ENCODE results near the gene ENPP5. TPM values are rescaled to one million over a fixed set of nuclear protein-coding genes. Genes with fewer than 3 reads are reported as not detected.
A peak's percentile ranks its signal among the peaks of the same experiment; 100 is the strongest.

ENPP5 gene, protein sequence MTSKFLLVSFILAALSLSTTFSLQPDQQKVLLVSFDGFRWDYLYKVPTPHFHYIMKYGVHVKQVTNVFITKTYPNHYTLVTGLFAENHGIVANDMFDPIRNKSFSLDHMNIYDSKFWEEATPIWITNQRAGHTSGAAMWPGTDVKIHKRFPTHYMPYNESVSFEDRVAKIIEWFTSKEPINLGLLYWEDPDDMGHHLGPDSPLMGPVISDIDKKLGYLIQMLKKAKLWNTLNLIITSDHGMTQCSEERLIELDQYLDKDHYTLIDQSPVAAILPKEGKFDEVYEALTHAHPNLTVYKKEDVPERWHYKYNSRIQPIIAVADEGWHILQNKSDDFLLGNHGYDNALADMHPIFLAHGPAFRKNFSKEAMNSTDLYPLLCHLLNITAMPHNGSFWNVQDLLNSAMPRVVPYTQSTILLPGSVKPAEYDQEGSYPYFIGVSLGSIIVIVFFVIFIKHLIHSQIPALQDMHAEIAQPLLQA
- polyA plus RNA-seq (2013, experiment 1 of 2; ENCODE audit: insufficient read length): 0.05 TPM
- polyA plus RNA-seq (2013, experiment 2 of 2; ENCODE audit: insufficient read length): 0.09 TPM

DNA sequence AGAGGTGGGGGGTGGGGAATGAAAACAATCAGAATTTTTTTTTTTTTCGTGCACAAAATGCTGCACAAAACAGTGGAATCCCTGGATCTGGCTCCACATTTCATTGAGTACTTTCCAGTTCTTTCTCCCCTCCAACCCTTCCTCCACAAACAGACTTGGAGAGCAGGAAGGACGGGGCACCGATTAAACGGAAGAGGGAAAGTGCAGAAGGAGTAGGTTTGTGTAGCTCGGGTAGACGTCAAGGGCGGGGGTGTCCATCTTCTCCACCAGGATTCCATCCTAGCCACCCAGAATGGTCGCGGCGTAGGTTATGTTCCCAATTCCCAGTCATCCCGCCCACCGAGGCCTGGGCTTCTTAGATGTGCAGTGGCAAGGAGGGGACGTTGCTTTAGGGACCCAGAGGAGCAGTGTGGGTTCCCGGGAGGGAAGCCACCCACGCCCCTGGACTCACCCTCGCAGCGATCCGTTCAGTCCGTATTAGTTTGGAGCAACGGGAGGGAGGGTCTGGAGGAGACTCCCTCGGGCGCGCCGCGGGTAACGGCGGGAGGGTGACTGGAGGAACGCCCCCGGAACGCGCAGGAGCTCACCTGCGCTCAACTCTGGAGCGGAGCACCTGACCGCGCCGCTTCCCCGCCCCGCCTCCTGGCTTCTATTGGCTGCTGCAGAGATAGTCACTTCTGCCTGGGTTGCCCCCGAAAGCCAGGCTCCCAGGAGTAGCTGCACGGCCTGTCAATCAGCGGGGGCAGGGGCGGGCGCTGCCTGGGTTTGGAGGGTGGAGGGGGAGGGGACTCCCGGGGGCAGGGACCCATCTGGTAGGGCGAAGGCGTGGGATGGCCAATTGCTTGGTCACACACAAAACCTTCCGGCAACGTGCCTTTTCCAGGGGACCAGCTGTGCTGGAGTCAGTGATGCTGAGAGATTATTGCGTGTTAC lies at the start of gene ENPP5:
ENPP5 (minus strand) TSS at position 624 of the 933 bp plus-strand sequence. CDS start 2,718 bp downstream, outside the sequence.
- peak; percentile 10 for DNase-seq

DNA sequence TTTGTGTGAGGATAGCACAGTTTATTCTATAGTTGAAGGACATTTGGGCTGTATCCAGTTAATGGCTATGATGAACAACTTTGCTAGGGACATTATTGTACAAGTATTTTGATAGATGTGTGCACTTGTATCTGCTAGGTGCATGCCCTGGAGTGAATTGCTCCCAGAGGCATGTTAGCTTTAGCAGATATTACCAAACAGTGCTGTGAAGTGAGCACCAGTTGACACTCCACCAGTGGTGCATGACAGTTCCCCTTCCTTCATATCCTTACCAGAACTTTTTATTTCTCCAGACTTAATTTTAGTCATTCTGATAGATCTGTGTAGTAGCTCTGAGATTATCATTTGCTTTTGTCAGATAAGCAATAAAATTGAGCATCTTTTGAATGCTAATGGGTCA lies 48.9 kb upstream of the ENPP5 start:
- DNase-seq: no peak

DNA sequence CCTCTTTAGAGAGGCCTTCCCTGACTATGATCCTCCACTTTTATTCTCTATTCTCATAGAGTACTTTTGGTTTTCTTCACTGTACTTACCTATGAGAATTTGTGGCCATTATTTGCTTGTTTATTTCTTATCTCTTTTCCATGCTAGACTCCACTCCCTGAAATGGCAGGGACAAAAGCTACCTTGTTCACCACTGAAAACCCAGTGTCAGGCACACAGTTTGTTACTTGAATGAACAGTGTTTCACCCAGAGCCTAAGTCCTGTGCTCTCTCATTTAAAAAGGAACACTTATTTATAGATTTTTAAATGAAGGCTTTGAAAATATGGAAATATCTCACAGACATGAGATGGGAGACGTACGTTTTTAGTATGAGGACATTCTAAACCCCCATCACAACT lies 47.7 kb upstream of the ENPP5 start:
- DNase-seq: no peak

DNA sequence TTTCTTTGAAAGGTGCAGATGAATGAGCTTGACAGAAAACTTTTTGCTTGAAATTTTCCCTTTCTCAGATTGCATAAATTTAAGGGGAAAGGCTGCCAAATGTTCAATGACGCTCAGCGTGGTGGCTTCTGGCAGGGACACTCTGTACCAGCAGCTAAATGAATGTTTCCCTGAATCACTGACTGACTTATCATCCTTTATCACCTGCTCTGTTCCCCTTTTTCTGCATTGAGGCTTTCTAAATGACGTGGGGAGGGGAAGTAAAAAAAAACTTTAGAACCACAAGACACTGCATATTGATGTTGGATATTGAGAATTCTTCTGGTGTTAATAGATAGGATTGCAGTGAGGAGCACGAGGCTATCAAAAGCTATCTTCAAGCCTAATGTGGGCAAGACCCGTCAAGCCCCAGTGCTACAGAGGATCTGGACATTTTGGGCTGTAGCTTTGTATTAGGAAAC lies 46.9 kb upstream of the ENPP5 start:
- no peak for DNase-seq

DNA sequence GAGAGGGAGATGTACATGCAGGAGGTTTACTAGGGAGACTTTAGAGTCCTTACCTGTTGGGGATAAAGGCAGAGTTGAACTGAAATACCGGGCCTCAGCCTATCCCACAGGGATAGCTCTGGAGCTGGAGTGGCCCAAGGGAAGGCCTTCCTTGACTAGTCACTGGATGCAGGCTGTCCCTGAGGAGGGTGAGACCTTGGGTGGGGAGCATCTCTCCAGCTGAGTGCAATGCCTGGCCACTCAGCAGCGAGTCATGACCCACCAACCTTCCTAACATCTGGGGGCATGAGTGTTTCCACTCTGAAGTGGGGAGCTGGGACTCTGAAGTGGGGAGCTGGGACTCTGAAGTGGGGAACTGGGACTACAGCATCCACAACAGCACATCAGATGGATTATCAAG lies 46.1 kb upstream of the ENPP5 start:
- no peak for DNase-seq

DNA sequence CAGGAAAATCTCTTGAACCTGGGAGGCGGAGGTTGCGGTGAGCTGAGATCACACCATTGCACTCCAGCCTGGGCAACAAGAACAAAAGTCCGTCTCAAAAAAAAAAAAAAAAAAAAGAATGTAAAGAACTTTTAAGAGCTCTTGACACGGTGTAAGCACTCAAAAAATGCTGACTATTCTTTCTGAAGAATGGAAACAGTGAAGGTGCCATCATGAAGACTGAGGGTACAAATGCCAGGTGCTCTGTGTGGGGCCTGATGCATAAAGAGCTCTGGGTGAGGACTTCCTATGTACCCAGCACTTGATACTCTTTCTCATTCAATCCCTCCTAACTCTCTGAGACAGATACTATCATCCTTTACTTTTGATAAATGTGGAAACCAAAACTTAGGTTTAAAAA lies 45.0 kb upstream of the ENPP5 start:
- DNase-seq: no peak

DNA sequence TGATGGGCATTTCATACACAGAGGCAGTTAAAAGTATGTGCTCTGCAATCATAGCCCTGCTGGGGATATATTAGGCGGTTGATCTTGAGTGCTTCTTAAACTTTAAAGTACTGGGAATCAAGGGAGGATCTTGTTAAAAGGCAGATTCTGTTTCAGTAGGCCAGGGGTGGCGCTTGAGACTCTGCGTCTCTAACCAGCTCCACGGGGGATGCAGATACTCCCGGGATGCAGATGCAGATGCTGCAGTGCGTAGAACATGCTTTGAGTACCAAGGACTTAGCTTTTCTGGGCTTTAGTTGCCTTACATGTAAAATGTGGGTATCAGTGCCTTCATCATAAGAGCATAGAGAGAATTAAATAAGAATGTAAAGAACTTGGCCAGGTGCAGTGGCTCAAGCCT lies 44.4 kb upstream of the ENPP5 start:
- DNase-seq: no peak

DNA sequence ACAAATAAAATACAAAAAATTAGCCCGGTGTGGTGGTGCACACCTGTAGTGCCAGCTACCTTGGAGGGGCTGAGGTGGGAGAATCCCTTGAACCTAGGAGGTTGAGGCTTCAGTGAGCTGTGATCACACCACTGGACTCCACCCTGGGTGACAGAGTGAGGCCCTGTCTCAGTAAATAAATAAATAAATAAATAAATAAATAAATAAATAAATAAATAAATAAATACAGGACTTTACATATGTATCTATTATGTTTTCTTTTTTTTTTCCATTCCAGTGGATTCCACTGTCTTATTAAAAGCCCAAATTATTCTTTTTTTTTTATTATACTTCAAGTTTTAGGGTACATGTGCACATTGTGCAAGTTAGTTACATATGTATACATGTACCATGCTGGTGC lies 41.1 kb upstream of the ENPP5 start:
- no peak for DNase-seq

DNA sequence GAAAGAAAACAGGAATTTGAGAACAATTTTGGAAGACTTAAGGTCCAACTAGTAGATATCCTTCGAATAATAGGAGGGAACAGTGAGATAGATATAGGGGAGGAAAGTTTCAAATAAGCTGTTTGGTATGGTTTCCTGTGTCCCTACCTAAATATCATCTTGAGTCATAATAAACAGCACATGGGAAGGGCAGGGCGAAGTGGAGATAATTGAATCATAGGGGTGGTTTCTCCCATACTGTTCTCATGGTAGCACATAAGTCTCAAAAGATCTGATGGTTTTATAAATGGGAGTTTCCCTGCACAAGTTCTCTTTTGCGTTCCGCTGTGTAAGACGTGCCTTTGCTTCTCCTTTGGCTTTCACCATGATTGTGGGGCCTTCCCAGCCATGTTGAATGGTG lies 39.5 kb upstream of the ENPP5 start:
- DNase-seq: no peak

DNA sequence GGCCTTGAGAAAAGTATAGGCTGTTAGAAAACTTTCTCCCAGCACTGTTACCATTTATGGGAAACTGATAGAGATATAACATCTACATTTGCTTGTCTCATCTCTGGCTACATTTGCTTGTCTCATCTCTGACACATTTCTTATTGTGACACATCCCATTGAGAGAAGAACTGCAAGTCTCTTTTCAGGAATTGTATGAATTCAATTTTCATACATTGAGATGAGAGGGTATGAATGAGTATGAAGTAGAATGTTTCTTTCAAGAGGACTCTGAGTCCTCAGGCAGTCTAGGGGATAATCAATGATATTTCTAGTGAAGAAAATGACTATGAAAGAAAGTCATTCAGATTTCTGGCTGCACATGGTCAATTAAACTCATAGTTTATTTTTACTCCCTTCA lies 37.5 kb upstream of the ENPP5 start:
- no peak for DNase-seq

DNA sequence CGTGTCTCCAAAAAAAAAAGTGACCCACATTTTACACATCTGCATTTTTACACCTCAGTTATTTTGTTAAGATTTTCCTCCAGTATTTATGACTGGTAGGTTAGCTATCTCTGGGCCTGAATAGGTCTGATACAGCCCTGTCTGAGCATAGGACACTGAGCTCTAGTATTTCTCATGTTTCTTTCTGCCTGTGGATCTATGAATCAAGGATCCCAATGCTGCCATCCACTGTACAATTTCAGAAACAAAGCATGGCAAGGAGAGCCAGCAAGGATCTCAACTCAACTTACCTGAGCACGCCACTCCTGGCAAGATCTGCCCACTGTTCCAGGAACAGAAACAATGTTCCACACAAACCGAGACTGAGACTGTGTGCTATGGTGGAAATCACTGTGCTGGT lies 36.4 kb upstream of the ENPP5 start:
- DNase-seq: no peak

DNA sequence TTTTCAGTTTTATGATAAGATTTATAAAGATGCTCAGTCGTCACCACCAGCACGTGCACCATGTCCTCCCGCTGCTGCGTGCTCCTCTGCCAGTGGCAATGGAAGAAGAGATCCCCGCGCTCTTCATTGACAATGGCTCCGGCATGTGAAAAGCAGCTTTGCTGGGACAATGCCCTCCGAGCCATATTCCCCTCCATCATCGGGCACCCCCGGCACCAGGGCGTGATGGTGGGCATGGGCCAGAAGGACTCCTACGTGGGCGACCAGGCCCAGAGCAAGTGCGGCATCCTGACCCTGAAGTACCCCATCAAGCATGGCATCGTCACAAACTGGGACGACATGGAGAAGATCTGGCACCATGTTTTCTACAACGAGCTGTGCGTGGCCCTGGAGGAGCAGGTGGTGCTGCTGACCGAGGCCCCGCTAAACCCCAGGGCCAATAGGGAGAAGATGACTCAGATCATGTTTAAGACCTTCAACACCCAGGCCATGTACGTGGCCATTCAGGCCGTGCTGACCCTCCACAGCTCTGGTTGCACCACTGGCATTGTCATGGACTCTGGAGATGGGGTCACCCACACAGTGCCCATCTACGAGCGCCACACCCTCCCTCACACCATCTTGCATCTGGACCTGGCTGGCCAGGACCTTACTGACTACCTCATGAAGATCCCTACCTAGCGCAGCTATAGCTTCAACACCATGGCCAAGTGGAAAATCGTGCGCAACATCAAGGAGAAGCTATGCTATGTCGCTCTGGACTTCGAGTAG lies 34.3 kb upstream of the ENPP5 start:
- DNase-seq: no peak

DNA sequence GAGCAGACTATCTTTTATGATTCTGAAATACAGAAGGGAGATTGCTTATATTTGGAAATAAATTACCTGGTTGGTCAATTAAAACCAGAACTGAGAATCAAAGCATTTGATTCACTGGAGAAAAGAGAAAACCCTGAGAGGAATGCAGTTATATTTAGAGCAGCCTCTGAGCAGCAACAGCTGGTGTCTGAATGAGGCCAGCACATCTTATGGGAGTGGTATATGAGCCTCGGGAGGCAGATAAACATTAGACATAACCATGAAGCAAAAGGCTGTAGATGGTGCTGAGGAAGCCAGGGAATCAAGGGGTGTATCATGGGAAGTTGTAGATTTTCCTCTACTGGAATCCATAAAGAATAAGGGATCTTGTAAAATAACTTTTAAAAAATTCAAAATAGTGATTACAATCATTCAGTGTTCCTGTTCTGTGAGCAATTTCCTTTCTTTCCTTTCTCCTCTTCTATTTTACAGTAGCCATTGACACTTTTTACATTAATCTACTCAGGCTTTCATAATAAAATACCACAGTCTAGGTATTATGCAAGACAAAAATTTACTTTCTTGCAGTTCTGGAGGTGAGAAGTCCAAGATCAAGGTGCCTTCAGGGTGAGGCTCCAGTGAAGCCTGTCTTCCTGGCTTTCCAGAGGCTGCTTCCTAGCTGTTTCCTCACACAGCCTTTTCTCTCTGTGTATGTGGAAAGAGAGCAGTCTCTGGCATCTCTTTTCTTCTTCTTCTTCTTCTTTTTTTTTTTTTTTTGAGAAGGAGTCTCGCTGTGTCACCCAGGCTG lies 32.8 kb upstream of the ENPP5 start:
- no peak for DNase-seq

DNA sequence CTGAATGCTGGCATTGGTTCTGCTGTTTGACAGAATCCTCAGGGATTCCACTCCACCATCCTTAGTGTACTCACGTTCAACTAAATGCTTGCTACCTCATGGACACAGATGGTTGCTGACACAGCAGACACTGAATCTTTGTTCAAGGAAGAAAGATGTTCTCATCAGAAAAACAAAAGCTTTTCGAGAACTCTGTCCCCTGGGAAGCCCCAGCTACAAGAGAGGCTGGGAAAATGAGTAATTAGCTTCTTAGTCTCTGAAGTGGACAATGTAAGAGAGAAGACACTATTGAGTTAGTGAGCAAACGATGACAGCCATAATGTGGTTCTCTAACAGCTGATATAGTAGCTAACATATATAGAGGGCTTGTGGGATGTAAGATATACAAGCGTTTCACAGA lies 30.9 kb upstream of the ENPP5 start:
- DNase-seq: no peak

DNA sequence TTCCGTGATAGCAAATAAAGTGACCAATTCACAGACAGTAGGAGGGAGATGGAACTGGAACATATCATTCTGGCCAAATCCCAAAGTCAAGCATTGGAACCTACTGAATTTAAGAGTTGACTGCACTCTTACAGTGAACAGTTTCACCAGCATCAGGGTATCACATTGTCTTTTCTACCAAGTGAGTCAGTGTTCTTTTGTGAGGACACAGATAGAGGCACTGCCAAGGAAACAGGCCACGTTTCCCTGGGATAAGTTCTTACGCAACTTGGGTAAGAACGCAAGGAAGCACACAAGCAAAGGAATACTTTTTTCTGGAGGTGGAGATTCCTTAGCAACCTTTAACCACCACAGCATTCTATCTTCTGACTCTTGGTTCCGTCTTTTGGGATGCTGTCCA lies 28.6 kb upstream of the ENPP5 start:
- DNase-seq: no peak

DNA sequence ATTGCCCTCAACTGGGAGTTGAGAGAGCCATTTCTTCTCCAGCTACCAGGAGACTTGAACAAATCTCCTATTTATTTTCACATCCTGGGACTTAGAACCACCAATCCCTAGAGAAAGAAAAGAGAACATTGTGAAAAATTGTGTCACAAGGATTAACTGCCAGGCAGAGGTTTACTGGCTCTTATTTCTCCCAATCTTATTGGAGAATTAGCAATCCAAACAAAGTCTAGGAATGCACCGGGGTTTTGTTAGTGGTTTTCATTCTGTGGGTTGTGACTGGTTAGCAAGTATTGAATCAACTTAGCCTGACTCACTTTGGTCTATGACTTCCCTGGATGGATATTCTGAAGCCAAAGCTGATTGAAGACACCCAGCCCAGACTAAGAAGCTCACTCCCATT lies 21.2 kb upstream of the ENPP5 start:
- DNase-seq: peak; percentile 90

DNA sequence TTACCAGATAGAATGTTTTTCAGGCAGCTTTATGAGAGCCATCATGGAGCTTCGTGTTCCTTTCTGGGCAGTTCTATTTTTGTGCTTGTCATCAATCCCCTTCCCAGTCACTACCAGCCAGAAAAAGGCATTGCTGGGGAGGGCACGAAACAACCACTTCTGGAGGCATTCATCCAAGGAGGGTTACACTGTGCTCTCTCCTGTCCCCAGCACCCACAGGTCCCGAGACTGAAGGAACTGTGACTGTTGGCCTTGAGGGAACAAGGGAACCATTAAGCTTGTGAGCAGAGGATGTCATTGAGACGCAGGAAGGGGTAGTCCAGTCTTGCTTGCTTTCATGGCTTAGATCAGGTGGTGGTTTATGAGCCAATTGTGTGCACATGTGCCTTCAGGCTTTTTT lies 20.1 kb upstream of the ENPP5 start:
- no peak for DNase-seq

DNA sequence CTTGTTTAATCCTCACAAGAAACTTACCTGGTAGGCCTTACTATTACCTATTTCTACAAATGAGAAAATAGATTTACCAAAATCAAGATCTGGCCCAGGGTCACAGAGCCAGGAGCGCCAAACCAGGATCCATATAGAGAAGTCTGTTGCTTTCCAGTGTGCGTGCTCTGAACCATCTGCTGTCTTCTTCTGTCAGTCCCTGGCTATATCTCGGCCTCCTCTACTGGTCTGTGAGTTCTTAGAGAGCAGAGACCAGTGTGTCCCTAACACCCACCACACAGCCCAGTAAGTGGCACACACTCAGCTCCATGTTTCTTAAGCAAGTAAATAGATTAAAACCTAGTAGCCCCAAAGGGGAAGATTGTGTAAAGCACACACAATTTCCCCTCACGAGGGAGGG lies 18.9 kb upstream of the ENPP5 start:
- no peak for DNase-seq

DNA sequence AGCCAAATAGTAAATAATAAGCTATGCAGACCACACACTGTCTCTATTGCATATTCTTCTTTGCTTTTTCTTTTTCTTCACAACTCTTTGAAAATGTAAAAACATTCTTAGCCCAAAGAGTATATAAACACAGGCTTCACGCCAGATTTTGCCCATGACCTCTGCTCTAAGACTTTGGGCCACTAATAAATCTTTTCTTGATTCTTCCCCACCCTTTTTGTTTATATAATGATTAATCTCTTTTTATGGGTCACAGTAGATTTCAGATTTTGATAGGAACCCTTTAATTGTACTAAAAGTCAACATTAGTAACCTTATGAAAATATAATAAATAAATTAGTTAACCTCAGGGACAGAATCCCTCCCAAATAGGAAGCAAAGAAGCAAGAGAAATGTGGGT lies 15.8 kb upstream of the ENPP5 start:
- no peak for DNase-seq

DNA sequence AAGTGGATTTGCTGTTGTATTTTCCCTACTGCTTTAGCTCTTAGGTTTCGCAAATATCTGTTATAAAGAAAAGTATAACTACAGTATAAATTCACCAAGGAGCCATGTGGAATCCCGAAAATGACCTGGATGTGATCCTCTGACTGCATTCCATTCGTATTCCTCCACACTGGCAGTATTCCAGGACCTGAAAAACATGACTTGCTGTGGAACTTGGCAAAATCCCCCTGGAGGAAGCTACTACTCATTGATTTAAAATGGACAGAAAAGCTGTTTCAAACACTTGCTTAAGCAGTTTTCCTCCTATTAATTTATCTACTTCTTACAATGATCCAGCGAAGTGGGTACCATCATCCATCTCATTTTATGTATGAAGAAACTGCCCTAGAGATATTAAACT lies 13.3 kb upstream of the ENPP5 start:
- peak; percentile 96 for DNase-seq

DNA sequence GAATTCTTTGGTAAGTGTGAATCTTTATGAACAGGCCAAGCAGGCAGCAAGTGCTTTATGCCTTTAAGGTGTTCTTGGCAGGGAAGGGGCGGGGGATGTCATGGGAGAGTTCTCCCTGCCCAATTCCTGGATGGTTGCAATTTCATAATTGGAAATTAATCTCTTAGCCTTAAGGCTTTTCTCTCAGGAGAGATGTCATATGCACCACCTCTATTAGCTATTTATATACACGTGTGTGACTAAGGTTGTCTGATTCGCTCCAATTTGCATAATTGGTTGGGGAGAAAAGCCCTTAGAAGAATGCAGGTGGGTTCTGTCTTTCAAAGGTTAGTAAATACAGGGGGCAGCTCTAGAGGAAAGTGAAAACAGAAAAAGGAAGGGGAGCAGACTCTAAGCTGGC lies 5.2 kb upstream of the ENPP5 start:
- DNase-seq: no peak

DNA sequence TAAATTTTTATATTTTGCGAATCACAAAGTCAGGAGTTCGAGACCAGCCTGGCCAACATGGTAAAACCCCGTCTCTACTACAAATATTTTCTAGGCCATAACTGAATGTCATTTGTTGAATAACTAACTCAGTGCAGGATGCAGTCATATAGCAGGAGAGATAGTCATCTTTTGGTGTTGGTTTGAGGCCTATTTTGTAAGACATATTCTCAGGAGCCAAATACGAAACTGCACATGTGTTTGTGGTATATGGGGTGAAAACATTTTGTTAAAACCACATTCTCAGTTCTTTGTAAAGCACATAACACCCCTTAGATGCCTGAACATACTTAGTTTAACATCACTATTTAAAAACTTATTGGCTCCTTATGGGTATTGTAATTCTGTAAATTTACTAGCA lies 4.7 kb upstream of the ENPP5 start:
- DNase-seq: peak; percentile 16
